Muscle layer of duodenum (tissue), 2 donors: Measurements from ENCODE around the gene CREM.
"Not testable (repeated sequence)": the region's sequence is repeated elsewhere in the genome, so short reads cannot be mapped to it uniquely, and the experiment has no call there.

ENCODE experiments used
- H3K27ac ChIP-seq: one replicate; pipeline ENCODE4 v1.7.0; 2013; ENCODE audit warnings: mild to moderate bottlenecking, low read length
- H3K27me3 ChIP-seq: one replicate; pipeline ENCODE4 v1.7.0; 2013; ENCODE audit warnings: low read depth, mild to moderate bottlenecking, control low read depth, low read length
- H3K36me3 ChIP-seq, 2 donors: one replicate each; pipeline ENCODE4 v1.7.0; 2013; ENCODE audit warnings: low read length in 2 of 2, control low read depth in 1 of 2, mild to moderate bottlenecking in 1 of 2; ENCODE audit not compliant: insufficient read depth in 2 of 2, control insufficient read depth in 1 of 2
- H3K4me1 ChIP-seq, 2 donors: one replicate each; pipeline ENCODE4 v1.7.0; 2013; ENCODE audit warnings: low read length in 2 of 2, mild to moderate bottlenecking in 2 of 2, control low read depth in 1 of 2, moderate library complexity in 1 of 2; ENCODE audit not compliant: insufficient read depth in 2 of 2, control insufficient read depth in 1 of 2
- H3K4me3 ChIP-seq, 2 donors: one replicate each; pipeline ENCODE4 v1.7.0; 2013; ENCODE audit warnings: low read length in 2 of 2, low read depth in 1 of 2, mild to moderate bottlenecking in 1 of 2
- H3K9me3 ChIP-seq, 2 donors: one replicate each; pipeline ENCODE4 v1.7.0; 2013; ENCODE audit warnings: low read length in 2 of 2, control low read depth in 1 of 2, mild to moderate bottlenecking in 1 of 2; ENCODE audit not compliant: control insufficient read depth in 1 of 2
- donor health status: healthy.

The CREM gene

DNA sequence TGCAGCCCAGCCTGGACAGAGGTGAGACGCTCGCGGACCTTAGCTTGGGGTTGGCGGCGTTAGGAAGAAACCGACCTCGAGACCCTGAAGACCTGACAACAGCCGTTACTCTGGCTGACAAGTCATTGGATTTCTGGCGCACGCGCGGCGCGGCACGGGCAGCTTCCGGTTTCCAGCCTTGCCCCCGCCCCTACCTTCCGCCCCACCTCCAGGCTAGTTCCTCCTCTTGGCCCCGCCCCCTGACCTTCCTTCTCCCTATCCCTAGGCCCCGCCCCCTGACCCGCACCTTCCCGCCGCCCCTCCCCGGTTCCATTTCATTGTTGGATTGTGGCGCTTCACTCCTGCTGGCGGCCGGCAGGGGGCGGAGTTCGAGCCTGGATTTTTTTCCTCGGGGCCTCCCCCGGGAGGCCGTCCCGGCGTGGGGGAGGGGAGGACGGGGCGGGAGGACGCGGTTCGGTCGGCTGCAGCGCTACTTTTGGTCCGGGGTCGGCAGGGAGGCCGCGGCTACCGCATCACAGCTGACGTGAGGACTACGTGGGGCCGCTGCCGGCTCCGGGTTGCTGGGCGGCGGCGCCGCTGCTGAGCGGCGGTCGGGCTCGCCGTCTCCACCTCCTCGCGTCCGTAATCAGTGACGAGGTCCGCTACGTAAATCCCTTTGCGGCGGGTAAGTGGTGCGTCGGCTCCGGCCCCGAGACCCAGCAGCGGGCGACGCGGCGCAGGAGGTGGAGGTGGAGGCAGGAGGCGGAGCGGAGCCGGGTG, at the start of gene CREM:
TSS of gene CREM (plus strand) at position 317 of the 759 bp plus-strand sequence. CDS start 10,990 bp downstream, outside the sequence.
- peaks cover 0 to 11% of the 10 kb centered on the region in 2 donors for H3K4me1 ChIP-seq
- no peaks in the 10 kb centered on the region for H3K9me3 ChIP-seq
- peak within 1 kb of the TSS; percentile 99 for H3K27ac ChIP-seq
- H3K27me3 ChIP-seq, result no peaks in the 10 kb centered on the region
- H3K36me3 ChIP-seq, result no peaks in the 10 kb centered on the region
- H3K4me3 ChIP-seq, result peak within 1 kb of the TSS; percentile 70 to 88

DNA sequence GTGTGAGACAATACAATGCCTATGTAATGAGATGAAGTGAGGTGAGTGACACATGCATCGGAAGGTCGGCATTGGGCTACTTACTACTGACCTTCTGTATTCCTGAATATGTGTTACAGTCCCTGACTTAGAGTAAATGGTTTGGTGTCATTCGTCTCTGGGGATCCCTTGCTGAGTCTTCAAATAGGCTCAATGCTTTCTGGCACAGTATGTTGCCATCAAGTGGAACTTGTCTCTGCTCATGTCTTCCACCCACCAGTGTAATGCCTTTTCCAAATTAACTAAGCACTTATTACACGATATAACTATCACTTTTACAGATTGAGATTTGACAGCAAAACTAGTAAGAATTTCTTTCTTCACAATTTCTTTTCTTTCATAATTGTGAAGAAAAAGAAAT, 47.4 kb upstream of the CREM start:
- H3K4me1 ChIP-seq, result no peaks in the 10 kb centered on the region
- no peaks in the 10 kb centered on the region for H3K9me3 ChIP-seq
- no peaks in the 10 kb centered on the region for H3K27me3 ChIP-seq
- no peak overlapping the region for H3K27ac ChIP-seq
- H3K4me3 ChIP-seq, result no peak overlapping the region
- peaks cover 0 to 4% of the 10 kb centered on the region in 2 donors for H3K36me3 ChIP-seq

DNA sequence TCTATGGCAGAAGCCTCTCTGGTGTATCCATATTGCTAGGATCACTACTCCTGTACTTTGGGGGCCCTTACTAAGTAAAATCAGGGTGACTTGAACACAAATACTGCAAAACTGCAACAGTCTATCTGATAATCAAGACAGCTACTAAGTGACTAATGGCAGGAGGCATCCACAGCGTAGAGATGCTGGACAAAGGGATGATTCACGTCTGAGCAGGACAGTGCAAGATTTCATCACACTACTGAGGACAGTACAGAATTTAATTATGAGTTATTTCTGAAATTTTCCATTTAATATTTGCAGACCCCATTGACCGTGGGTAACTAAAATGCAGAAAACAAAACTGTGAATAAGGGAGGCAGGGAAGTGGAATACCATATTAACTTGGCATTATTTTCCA, 46.9 kb upstream of the CREM start:
- Histone ChIP-seq H3K36me3 (peaks cover 0 to 4% of the 10 kb centered on the region in 2 donors), H3K9me3 (no peaks in the 10 kb centered on the region), H3K4me3 (no peak overlapping the region), H3K27me3 (no peaks in the 10 kb centered on the region), H3K27ac (no peak overlapping the region), H3K4me1 (no peaks in the 10 kb centered on the region)

DNA sequence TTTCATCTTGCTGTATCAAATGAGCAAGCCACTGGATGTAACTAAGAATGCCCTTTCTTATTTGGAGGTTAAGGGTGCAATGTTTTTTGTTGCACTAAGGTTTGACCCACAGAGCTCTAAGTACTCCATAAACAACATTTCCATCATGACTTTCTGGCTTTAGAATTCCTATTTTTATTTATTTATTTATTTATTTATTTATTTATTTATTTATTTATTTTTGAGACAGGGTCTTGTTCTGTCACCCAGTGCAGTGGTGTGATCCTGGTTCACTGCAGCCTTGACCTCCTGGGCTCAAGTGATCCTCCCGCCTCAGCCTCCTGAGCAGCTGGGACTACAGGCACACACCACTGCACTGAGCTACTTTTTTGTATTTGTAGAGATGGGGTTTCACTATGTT, 46.4 kb upstream of the CREM start:
- H3K27ac ChIP-seq, H3K36me3 ChIP-seq, H3K4me3 ChIP-seq, H3K4me1 ChIP-seq, H3K27me3 ChIP-seq, H3K9me3 ChIP-seq: not testable (repeated sequence)

DNA sequence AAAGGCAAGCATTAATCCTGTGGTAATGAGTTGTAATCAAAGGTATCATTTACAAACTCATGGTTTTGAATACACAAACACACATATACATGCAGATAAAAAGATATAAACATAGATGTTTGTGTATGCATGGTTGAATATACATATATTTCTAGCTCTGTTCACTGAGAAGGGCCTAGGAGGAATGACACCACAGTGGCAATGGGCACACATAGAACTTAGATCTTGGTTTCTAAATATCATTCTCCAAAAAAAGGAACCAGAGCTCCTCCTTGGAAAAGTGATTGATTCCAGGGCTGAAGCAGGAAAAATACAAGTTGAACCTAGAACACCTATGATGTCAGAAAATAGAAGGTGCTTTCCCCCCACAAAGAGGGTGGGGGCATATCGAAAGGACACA, 43.4 kb upstream of the CREM start:
- no peaks in the 10 kb centered on the region for H3K9me3 ChIP-seq
- H3K27me3 ChIP-seq, result no peaks in the 10 kb centered on the region
- peaks cover 0 to 14% of the 10 kb centered on the region in 2 donors for H3K4me1 ChIP-seq
- peaks cover 0 to 4% of the 10 kb centered on the region in 2 donors for H3K36me3 ChIP-seq
- no peak overlapping the region for H3K27ac ChIP-seq
- no peak overlapping the region for H3K4me3 ChIP-seq

DNA sequence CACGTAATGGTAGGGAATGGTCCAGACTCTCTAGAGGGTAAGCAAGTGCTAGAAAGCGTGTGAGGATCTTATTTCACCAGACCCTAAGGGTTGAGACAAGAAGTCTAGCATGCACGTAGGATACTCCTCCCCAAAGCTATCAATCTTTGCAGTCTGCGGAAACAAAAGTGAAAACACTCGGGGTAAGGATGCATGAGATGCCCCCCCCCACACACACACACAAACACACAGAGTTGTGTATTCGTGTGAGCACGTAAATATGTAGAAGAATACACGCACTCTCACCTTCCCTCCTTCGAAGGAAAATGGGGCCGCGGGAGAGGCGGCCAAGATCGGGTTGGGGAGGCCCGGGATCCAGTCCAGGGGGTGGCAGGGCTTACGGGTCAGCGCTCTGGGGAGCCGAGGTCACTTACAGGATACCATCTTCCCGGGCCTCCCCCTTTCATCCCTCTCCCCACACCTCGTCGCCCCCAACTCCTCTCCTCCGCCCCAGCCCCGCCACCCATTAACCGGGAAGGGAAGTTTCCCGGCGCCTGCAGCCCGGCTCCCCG, 37.0 kb upstream of the CREM start:
- Histone ChIP-seq H3K4me1 (peaks cover 11 to 28% of the 10 kb centered on the region in 2 donors), H3K27ac (peak overlapping the region; percentile 8), H3K9me3 (no peaks in the 10 kb centered on the region), H3K4me3 (peak overlapping the region; percentile 91 to 97), H3K36me3 (peaks cover 0 to 4% of the 10 kb centered on the region in 2 donors), H3K27me3 (no peaks in the 10 kb centered on the region)

DNA sequence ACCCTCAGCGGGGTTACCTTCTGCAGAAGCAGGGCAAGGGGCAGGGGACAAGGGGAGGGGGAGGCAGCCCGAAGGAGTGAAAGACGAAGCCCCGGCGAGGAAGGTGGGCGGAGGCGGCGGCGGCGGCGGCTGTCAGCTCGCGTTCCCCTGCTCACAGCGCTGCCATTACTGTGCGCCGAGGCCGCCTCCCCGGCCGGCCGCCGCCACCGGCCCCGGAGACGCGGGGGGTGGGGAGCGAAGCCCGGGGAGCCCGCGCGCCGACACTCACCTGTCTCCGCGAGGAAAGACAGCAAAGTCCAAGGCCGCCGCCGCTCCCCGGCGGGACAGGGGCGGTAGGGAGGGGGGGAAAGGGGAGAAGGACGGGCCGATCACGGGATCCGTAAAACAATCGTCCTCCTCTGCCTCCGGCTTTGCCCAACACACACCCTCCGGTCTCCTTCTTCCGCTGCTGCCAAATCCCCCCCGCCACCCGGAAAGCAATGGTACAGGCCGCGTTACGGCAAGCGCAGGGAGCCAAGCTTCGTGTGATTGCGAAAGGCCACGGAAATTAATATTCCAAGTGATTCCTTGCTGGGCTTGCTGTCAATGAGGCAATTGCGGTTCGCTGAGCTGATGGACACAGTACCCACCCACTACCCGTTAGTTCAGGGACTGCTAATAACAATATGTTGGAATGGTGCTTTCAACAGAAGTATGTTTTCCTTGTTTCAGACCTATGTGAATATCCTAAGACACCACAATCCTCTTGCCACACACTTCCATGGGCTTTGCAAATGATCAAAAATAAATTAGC, 36.3 kb upstream of the CREM start, which contains the start of gene CUL2:
TSS of gene CUL2 (minus strand) at position 180 of the 793 bp plus-strand sequence. CDS start 19,024 bp downstream, outside the sequence.
- peak within 1 kb of the TSS; percentile 91 to 97 for H3K4me3 ChIP-seq
- H3K27me3 ChIP-seq, result no peaks in the 10 kb centered on the region
- peaks cover 0 to 4% of the 10 kb centered on the region in 2 donors for H3K36me3 ChIP-seq
- H3K27ac ChIP-seq, result peak within 1 kb of the TSS; percentile 77
- H3K4me1 ChIP-seq, result peaks cover 11 to 28% of the 10 kb centered on the region in 2 donors
- H3K9me3 ChIP-seq, result no peaks in the 10 kb centered on the region

DNA sequence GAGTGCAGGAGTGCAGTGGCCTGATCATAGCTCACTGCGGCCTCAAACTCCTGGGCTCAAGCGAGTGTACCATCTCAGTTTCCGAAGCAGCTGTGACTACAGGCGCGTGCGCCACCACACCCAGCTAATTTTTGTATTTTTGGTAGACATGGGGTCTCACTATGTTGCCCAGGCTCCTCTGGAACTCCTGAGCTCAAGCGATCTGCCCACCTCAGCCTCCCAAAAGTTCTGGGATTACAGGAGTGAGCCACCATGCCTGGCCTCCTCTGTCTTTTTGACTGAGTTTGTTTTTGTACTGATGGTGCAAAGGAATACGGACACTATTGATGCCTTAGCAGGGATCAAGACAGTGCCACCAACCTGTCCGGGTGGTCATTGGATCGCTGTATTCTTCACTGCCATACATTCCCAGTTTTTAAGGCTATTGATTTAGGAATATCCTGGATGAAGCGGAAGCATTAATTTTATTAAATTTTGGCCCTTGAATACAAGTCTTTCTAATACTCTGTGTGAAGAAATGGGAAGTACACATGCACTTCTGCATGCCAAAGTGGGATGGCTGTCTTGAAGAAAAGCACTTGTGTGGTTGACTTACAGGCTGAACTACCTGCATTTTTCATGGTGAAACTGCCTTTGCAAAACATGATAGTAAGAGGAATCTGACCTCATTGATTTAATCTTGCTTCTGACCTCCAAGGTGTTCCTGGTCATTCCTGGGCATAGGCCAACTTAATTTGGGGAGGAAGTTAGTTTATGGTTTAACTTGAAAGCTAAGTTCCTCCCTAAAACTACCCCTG, 34.5 kb upstream of the CREM start:
- Histone ChIP-seq H3K27ac (no peak overlapping the region), H3K36me3 (peaks cover 0 to 4% of the 10 kb centered on the region in 2 donors), H3K27me3 (peaks cover 1% of the 10 kb centered on the region), H3K9me3 (no peaks in the 10 kb centered on the region), H3K4me3 (no peak overlapping the region), H3K4me1 (peaks cover 11 to 24% of the 10 kb centered on the region in 2 donors)

DNA sequence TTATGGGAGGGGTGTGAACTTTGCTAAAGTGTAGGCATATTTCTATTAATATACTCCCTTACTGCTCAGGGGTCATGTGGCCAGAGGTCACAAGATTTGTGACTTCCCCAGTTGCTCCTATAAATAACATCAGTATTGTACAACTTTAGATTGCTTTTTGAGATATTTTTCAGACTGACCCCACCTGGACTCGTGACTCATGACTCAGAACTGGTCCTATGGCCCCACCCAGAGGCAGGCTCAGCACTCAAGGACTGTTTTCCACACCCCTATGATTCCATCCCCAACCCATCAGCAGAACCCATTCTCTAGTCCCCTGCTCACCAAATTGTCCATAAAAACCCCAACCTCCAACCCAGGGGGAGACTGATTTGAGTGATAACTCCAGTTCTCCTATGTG, 33.8 kb upstream of the CREM start:
- Histone ChIP-seq H3K27ac (no peak overlapping the region), H3K9me3 (no peaks in the 10 kb centered on the region), H3K36me3 (peaks cover 0 to 4% of the 10 kb centered on the region in 2 donors), H3K27me3 (peaks cover 5% of the 10 kb centered on the region), H3K4me3 (no peak overlapping the region), H3K4me1 (peaks cover 11 to 18% of the 10 kb centered on the region in 2 donors)

DNA sequence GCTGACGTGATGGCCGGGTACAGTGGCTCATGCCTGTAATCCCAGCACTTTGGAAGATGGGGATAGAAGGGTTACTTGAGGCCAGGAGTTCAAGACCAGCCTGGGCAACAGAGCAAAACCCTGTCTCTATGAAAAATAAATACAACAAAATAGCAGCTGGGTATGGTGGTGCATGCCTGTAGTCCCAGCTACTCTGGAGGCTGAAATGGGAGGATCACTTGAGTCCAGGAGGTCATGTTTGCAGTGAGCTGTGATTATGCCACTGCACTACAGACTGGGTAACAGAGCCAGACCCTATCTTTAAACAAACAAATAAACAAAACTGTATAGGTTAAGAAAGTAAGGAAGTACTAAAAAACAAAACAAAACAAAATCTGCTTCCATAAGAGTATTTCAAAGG, 30.3 kb upstream of the CREM start:
- peaks cover 5% of the 10 kb centered on the region for H3K27me3 ChIP-seq
- H3K4me3 ChIP-seq, result no peak overlapping the region
- H3K4me1 ChIP-seq, result no peaks in the 10 kb centered on the region
- no peaks in the 10 kb centered on the region for H3K36me3 ChIP-seq
- no peak overlapping the region for H3K27ac ChIP-seq
- H3K9me3 ChIP-seq, result no peaks in the 10 kb centered on the region
